HG03342 (cell line): Measurements from ENCODE around the gene ANKHD1.

Source experiments
- ATAC-seq: cut with Tn5 transposase; IDR thresholded peaks from one replicate; pipeline ENCODE4 v1.9.1; 2021; ENCODE audit warnings: mild to moderate bottlenecking, moderate library complexity; ENCODE audit not compliant: unreplicated experiment

ANKHD1 gene

DNA sequence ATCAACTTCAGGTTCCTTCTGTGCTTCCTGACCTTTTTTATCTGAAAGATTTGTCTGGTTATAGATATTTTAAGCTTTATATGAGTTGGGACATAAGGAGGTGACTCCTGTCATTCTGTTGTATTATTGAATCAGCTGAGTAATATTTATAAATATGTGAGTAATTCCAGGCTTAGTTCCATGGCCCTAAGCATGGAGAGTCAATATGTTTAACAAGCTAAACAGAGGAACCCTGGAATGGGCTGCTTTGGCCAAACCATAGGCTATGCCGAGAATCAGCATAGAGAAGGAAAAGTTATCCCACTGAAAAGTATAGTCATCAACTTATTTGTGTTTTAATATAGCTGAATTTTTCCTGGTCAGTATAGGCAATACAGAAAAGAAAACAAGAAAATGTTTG is 138.6 kb downstream of the ANKHD1 start:
- ATAC-seq = no peak

DNA sequence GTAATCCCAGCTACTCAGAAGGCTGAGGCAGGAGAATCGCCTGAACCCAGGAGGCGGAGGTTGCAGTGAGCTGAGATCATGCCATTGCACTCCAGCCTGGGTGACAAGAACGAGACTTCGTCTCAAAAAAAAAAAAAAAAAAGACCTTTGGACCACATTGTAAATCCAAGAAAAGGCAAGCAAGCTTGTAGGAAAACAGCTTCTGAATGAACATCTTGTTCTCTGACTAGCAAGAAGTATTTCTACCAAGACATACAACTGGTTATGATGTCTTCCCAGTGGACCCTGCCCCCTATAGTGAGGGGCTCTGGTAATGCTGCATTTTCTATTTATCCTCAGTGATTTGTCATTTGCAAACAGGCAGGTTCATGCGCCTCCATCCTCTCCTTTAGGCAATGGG is 141.3 kb downstream of the ANKHD1 start:
- no peak for ATAC-seq

- no peak for ATAC-seq
Observed at GRCh38 chr5:140544986-140545385, 143.4 kb downstream of the ANKHD1 start.

- ATAC-seq = no peak
Observed at GRCh38 chr5:140545606-140546005, 144.0 kb downstream of the ANKHD1 start.

DNA sequence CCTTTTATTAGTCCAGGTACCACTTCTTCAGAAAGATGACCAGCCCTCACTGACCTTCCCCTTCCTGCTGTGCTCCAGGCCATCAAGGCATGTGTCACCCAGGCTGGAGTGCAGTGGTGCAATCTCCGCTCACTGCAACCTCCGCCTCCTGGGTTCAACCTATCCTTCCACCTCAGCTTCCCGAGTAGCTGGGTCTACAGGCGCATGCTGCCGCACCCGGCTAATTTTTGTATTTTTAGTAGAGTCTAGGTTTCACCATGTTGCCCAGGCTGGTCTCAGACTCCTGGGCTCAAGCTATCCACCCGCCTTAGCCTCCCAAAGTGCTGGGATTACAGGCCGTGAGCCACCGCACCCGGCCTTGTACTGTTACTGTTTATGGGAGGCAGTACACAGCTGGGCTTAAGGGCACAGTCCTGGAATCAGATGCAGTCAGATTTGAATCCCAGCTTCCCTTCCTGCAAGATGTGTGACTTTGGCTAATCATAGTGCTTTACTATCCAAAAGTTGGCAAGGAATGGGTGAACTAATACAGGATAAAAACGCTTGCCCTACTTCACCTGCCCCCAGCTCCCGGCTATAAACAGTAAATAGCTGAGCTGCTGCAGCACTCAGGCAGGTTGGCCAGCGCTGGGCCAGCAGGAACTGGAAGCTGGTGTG is 145.3 kb downstream of the ANKHD1 start:
- no peak for ATAC-seq

- ATAC-seq = peak; percentile 99
Observed at GRCh38 chr5:140547508-140548299, 146.1 kb downstream of the ANKHD1 start, which contains the start of gene EIF4EBP3. EIF4EBP3 (plus strand) TSS chr5:140547662; CDS start chr5:140547738, 76 bp downstream.

DNA sequence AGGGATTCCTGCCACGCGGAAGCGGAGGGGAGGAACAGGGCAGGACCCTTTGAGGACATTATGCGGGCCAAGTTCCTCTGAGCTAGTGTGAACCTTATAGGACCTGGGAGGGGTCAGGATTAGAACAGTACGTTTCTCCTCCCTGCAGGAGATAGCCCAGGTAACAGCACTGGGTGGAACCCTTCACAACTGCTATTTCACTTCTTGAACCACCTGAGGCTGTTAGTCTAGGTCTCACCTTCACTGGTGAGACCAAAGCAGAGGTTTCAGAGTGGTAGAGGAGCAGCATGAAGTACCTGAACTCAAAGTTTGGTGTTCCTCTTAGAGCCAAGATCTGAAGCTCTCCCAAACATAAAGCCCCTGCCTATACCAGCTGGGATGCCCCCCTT is 146.7 kb downstream of the ANKHD1 start:
- ATAC-seq = no peak

- no peak for ATAC-seq
Observed at GRCh38 chr5:140548791-140549190, 147.2 kb downstream of the ANKHD1 start.

GRCh38 chr5:140549237-140550144 is 147.9 kb downstream of the ANKHD1 start:
- no peak for ATAC-seq

- ATAC-seq = no peak
Observed at GRCh38 chr5:140550147-140551079, 148.8 kb downstream of the ANKHD1 start.

DNA sequence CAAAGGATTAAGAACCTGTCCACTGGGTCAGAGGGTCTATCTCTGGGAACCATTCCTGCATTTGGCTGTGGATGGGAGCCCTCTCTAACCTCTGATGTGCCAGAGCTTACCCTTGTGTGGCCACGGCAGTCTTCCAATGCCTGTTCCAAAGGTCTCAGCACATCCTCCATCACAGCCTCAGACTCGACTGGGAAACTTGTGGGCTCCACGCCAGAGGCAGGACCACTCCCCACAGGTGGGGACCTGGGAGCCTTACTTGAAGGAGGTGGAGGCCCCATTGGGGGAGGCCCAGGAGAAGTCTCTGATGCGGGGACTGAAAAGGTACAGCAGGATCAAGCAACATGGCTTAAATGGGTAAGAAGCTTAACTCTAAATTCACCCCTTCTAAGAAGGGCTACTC is 150.2 kb downstream of the ANKHD1 start:
- ATAC-seq = no peak

DNA sequence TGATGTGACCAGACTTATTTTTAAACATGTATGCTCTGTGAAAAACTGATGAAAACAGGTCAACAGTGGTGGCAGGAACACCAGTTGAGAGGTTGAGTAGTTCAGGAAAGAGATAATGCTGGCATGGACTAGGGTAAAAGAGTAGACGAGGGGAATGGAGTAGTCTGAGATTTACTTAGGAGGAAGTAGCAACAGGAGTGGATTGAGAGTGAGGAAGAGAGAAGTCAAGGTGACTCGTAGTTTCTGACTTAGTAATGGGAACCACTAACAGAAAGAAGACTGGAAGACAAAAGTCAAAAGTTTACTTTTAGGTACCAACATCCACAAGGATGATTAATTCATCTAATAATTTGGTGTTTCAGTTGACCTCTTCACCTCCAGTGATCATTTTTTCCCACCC is 152.0 kb downstream of the ANKHD1 start:
- ATAC-seq = no peak

DNA sequence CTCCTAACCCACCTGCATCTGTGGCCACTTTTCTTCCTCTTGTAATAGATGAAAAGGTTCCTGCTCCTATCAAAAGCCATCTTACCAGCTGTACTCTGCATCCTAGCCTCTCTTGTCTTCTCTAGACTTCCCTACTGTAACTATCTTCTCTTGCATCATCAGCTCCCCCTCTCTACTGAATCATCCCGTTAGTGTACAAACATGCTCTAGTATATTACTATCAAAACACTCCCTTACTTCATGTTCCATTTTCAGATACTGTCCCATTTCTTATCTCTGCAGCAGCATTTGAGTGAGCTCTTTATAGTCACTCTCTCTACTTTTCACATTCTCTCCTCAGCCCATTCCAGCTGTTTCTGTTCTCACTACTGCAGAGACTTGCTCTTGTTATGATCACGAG is 152.8 kb downstream of the ANKHD1 start:
- ATAC-seq = no peak

GRCh38 chr5:140555747-140556312 is 154.2 kb downstream of the ANKHD1 start:
- ATAC-seq = no peak

- no peak for ATAC-seq
Observed at GRCh38 chr5:140556438-140556837, 154.8 kb downstream of the ANKHD1 start.

DNA sequence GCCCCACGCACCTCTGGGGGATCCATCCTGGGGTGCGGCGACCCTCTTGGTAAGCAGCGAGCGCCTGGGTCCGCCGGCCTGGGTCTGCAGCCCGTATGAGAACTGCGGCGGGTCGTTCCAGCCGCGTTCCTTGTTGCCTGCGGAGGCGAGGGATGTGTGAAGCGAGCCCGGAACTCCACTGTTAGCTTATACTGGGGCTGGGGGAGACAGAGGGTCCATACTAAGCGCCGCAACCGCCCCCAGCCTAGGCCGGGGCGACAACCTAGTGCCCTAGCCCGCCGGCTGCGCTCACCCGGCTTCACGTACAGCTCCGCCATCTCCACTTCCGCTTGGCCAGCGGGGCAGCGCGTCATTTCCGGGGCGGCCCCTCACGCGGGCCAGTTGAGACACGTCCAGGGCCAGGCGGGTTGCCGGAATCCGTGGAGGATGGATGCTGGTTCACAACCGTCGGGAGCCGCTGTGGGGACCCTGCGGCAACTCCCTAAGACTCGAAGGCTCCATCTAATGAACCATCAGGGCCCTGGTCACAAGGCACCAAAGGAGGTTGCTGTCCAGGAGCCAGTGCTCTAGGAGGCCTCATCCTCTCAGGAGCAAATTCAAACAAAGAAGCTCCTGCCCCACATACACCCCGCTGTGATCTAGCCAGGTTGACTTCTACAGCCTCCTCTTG is 155.6 kb downstream of the ANKHD1 start, which contains the start of gene SRA1:
Gene SRA1 (minus strand): TSS at position 338 of the 670 bp plus-strand sequence. CDS start 21 bp downstream, at position 317.
- peak; percentile 93 for ATAC-seq

- ATAC-seq = no peak
Observed at GRCh38 chr5:140557965-140558364, 156.3 kb downstream of the ANKHD1 start.

DNA sequence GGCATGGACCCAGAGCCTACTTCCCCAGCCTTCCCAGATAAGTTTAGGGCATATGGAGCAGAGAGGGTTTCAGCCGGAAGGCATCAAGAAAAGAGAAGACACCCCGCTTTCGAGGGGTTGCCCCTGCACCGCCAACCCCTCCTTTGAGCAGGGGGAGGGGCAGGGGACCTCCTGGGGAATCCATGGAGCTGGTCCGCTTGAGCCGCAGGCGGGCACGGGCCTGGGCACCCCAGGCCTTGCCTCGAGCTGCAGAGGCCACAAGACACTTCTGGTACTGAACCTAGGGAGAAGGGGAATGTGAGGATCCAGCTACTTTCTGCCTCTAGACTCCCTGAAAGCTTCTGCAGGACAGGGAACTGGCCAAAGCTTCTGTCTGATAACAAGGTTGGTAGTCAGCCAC is 156.9 kb downstream of the ANKHD1 start:
- ATAC-seq = no peak

DNA sequence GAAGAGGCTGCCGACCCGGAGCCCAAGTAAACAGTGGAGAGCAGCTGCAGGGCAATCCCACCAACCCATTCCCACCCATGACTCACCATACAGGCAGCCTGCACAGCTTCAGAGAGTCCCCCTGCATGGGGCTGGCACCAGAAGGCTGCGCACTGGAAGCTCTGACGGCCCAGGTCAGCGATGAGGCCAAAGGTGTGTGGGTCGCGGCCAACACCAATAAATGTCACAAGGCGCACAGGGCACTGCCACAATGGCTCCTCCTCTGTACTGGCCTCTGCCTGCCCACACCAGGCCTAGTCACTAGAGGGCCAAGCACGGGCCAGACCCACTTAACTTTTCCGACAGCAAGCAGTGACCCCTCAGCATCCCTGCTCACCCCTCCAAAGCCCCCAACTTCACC is 158.6 kb downstream of the ANKHD1 start:
- no peak for ATAC-seq
